Suprapubic skin (tissue), 4 donors: ENCODE results near the gene MORN2.

Experiments used
- EP300 ChIP-seq: sonication (generic); formaldehyde crosslinking; IDR thresholded peaks from one replicate; pipeline ENCODE4 v1.6.1; 2017; ENCODE audit warnings: antibody characterized with exemption
- POLR2A ChIP-seq, 2 donors: fragments of 450-650 bp; IDR thresholded peaks; one replicate each; pipeline ENCODE4 v1.6.1; 2017; ENCODE audit warnings: antibody characterized with exemption in 2 of 2, mild to moderate bottlenecking in 2 of 2, moderate library complexity in 2 of 2
- POLR2AphosphoS5 ChIP-seq, 3 donors: sonication (generic); formaldehyde crosslinking; IDR thresholded peaks; one replicate each; pipeline ENCODE4 v1.6.1; 2017; ENCODE audit warnings: antibody characterized with exemption in 3 of 3
- TF ChIP-seq, protein P1 (sequence below), 2 donors: fragments of 200-600 bp in 1 of 2; fragments of 450-650 bp in 1 of 2; sonication (generic) in 1 of 2; IDR thresholded peaks; one replicate each; pipeline ENCODE4 v1.5.1; 2016 to 2019; ENCODE audit warnings: antibody characterized with exemption in 2 of 2, mild to moderate bottlenecking in 1 of 2, moderate library complexity in 1 of 2

DNA sequence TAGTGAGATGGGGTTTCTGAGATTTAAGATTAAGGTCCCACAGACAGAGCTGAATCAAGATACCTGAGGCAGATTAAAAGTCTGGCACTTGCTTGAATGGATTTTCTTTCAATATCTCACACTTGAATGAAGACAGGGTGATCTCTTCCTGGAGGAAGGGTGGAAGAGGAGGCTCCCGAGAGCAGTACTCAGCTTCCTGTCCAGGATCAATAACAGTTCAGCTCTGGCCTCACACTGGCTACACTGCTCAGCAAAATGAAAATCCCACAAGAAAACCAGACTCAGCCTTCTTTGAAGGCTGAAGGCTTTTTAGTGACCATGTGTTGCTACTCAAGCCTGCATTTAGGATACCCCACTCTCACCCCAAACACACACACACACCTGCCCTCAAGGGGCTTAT lies 24.9 kb downstream of the MORN2 start:
- TF ChIP-seq, protein P1, sequence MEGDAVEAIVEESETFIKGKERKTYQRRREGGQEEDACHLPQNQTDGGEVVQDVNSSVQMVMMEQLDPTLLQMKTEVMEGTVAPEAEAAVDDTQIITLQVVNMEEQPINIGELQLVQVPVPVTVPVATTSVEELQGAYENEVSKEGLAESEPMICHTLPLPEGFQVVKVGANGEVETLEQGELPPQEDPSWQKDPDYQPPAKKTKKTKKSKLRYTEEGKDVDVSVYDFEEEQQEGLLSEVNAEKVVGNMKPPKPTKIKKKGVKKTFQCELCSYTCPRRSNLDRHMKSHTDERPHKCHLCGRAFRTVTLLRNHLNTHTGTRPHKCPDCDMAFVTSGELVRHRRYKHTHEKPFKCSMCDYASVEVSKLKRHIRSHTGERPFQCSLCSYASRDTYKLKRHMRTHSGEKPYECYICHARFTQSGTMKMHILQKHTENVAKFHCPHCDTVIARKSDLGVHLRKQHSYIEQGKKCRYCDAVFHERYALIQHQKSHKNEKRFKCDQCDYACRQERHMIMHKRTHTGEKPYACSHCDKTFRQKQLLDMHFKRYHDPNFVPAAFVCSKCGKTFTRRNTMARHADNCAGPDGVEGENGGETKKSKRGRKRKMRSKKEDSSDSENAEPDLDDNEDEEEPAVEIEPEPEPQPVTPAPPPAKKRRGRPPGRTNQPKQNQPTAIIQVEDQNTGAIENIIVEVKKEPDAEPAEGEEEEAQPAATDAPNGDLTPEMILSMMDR (IDR thresholded peaks at IDR 0.05) = no peak
- TF ChIP-seq POLR2AphosphoS5 (IDR thresholded peaks at IDR 0.05) = no peak
- TF ChIP-seq POLR2A (IDR thresholded peaks at IDR 0.05) = no peak
- TF ChIP-seq EP300 = no peak
